Measurements from ENCODE around the gene KRT74. TPM values are rescaled to one million over a fixed set of nuclear protein-coding genes. Genes with fewer than 3 reads are reported as not detected.

The KRT74 gene
- total and polyA plus RNA-seq, 2 of the 13 experiments (the other 11 are each of a cell fraction or from before 2014, with no cell fraction given), result not detected

DNA sequence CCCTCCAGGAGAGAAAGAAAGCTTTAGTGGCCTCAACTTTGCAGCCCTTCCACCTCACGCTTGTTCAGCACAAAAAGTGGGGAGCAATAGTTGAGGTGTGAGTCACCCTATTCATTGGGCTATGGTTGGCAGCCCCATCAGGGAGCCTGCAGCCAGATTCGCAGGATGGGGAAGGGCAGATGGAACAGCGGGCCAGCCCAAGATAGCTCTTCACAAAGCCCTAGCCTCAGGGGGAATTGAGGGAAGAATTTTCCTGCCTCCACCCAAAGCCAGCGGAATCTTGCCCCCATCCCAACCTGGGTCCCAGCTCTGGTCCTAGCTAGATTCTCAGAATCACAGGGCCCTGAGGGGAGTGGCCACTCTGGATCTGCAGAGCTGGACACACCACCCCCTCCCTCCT lies 49.8 kb downstream of the KRT74 start (continued):
- TF ChIP-seq, protein P1, sequence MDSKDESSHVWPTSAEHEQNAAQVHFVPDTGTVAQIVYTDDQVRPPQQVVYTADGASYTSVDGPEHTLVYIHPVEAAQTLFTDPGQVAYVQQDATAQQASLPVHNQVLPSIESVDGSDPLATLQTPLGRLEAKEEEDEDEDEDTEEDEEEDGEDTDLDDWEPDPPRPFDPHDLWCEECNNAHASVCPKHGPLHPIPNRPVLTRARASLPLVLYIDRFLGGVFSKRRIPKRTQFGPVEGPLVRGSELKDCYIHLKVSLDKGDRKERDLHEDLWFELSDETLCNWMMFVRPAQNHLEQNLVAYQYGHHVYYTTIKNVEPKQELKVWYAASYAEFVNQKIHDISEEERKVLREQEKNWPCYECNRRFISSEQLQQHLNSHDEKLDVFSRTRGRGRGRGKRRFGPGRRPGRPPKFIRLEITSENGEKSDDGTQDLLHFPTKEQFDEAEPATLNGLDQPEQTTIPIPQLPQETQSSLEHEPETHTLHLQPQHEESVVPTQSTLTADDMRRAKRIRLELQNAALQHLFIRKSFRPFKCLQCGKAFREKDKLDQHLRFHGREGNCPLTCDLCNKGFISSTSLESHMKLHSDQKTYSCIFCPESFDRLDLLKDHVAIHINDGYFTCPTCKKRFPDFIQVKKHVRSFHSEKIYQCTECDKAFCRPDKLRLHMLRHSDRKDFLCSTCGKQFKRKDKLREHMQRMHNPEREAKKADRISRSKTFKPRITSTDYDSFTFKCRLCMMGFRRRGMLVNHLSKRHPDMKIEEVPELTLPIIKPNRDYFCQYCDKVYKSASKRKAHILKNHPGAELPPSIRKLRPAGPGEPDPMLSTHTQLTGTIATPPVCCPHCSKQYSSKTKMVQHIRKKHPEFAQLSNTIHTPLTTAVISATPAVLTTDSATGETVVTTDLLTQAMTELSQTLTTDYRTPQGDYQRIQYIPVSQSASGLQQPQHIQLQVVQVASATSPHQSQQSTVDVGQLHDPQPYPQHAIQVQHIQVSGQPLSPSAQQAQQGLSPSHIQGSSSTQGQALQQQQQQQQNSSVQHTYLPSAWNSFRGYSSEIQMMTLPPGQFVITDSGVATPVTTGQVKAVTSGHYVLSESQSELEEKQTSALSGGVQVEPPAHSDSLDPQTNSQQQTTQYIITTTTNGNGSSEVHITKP (CRISPR knock-in tag; IDR thresholded peaks at IDR 0.05; ENCODE audit: low read depth), result no peak
- TF ChIP-seq ATF1 (CRISPR knock-in tag; IDR thresholded peaks at IDR 0.05) (no peak), SP140L (CRISPR knock-in tag; IDR thresholded peaks at IDR 0.05; ENCODE audit: borderline replicate concordance) (no peak), ZNF646 (CRISPR knock-in tag; IDR thresholded peaks at IDR 0.05) (no peak)

Data from HepG2 (cell line).